ENCODE results near the gene SMPD4.
"Not testable (repeated sequence)": the region's sequence is repeated elsewhere in the genome, so short reads cannot be mapped to it uniquely, and the experiment has no call there.

GRCh38 chr2:130157354-130157753, 24.0 kb downstream of the SMPD4 start:
- TF ChIP-seq POLR2A (IDR thresholded peaks at IDR 0.05; ENCODE audit: low read length); GATA1 (IDR thresholded peaks at IDR 0.05; ENCODE audit: low read depth, low read length): not testable (repeated sequence)
